ACC112 (cell line): ENCODE measurements around the gene APAF1.

Experiments used
- H2AFZ ChIP-seq: fragments of 200-600 bp; sonication (generic); one replicate; pipeline ENCODE4 v1.6.0; 2017; ENCODE audit warnings: antibody characterized with exemption, low read length; ENCODE audit not compliant: unreplicated experiment
- H3K27ac ChIP-seq: fragments of 200-600 bp; sonication (generic); 2 replicates; pipeline ENCODE4 v1.5.1; 2014; ENCODE audit warnings: low read depth, mild to moderate bottlenecking, antibody characterized with exemption, low read length, moderate library complexity
- H3K27me3 ChIP-seq: fragments of 200-600 bp; sonication (generic); 2 replicates; pipeline ENCODE4 v1.6.1; 2014; ENCODE audit warnings: mild to moderate bottlenecking, antibody characterized with exemption, low read length, moderate library complexity, mixed read lengths; ENCODE audit not compliant: insufficient read depth
- H3K36me3 ChIP-seq: fragments of 200-600 bp; sonication (generic); 2 replicates; pipeline ENCODE4 v1.6.1; 2016; ENCODE audit warnings: mild to moderate bottlenecking, antibody characterized with exemption, low read length, moderate library complexity, mixed read lengths; ENCODE audit not compliant: insufficient read depth
- H3K4me1 ChIP-seq: fragments of 200-600 bp; sonication (generic); one replicate; pipeline ENCODE4 v1.6.1; 2016; ENCODE audit warnings: low read length, mixed read lengths; ENCODE audit not compliant: insufficient read depth, unreplicated experiment, control insufficient read depth
- H3K4me3 ChIP-seq: fragments of 200-600 bp; sonication (generic); 2 replicates; pipeline ENCODE4 v1.5.1; 2014; ENCODE audit warnings: mild to moderate bottlenecking, low read depth, low read length
- H3K79me2 ChIP-seq: fragments of 200-600 bp; sonication (generic); one replicate; pipeline ENCODE4 v1.6.0; 2016; ENCODE audit warnings: low read length; ENCODE audit not compliant: control insufficient read depth, unreplicated experiment, insufficient read depth

Gene APAF1

DNA sequence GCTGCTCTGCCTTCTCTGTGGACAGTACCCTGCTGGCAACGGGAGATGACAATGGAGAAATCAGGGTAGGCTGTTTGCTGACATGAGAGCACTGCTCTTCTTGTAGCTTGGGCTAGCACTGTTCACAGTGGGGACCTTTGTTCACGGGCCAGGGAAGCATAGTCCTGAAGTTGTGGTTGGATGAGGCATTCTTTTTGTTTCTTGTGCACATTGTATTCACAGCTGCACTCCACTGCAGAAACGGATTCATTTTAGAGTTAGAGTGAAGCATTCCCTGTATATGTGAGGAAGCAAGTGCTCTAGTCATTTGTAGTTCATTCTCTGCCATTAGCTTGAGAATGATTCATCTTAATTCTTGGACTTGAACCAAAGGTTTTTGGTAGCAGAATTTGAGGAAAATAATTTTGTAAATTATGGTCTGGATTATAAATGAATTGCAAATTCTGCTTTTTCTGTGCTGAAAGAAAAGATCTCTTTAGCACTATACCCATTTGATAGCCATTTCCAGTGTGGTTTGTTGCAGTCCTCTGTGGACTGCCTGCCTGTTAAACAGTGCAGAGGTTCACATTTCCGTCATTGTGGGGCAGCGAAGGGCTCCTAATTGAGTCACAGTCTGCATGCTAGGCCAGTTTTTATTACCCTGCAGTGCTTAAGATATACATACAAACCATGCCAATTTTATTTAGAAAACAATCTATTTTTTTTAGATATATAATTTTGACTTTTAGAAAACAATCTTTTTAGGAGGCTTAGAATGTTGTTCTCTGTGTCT, 80.6 kb downstream of the APAF1 start:
- Histone ChIP-seq H2AFZ (no peak overlapping the region), H3K36me3 (peaks cover 19% of the 10 kb centered on the region; the same call in 1 of the 2 replicates), H3K4me3 (no peak overlapping the region), H3K27me3 (no peaks in the 10 kb centered on the region), H3K27ac (no peak overlapping the region), H3K79me2 (no peaks in the 10 kb centered on the region), H3K4me1 (no peaks in the 10 kb centered on the region)

GRCh38 chr12:98727196-98727595, 82.1 kb downstream of the APAF1 start:
- H3K79me2 ChIP-seq, result no peaks in the 10 kb centered on the region
- no peaks in the 10 kb centered on the region for H3K27me3 ChIP-seq
- H3K27ac ChIP-seq, result no peak overlapping the region
- H3K36me3 ChIP-seq, result peaks cover 20% of the 10 kb centered on the region
- no peak overlapping the region for H3K4me3 ChIP-seq
- no peaks in the 10 kb centered on the region for H3K4me1 ChIP-seq
- no peak overlapping the region for H2AFZ ChIP-seq

DNA sequence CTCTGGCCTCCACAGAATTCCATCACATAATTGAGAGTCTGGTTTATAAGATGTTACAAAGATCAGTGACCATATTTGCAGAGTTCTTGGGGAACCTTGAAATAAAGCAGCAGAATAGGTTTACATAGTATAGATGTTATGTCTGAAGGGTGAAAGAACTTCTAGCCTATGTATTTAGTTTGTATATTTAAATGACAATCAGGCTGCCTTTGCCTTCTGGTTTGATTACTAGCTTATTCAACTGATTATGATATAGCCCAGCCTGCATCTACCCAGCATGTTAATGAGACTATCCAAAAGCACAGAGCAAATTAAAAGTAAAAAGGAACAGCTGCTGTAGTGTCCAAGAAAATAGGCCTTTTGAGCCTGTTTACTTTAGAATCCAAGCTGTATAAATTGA, 85.3 kb downstream of the APAF1 start:
- H3K79me2 ChIP-seq, result no peaks in the 10 kb centered on the region
- no peak overlapping the region for H3K27ac ChIP-seq
- H2AFZ ChIP-seq, result no peak overlapping the region
- peaks cover 19% of the 10 kb centered on the region for H3K36me3 ChIP-seq
- no peaks in the 10 kb centered on the region for H3K4me1 ChIP-seq
- H3K27me3 ChIP-seq, result no peaks in the 10 kb centered on the region
- no peak overlapping the region for H3K4me3 ChIP-seq

DNA sequence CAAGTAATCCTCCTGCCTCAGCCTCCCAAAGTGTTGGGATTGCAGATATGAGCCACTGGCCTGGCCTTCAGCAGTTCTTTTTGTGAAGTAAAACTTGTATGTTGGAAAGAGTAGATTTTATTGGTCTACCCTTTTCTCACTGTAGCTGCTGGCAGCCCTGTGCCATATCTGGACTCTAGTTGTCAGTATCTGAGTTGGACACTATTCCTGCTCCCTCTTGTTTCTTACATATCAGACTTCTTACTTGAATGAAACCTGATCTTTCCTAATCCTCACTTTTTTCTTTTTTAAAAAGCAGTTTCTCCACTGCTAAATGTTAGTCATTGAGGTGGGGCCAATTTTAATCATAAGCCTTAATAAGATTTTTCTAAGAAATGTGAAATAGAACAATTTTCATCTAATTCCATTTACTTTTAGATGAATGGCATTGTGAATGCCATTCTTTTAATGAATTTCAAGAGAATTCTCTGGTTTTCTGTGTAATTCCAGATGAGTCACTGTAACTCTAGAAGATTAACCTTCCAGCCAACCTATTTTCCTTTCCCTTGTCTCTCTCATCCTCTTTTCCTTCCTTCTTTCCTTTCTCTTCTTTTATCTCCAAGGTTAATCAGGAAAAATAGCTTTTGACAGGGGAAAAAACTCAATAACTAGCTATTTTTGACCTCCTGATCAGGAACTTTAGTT, 88.7 kb downstream of the APAF1 start:
- Histone ChIP-seq H3K4me3 (no peak overlapping the region), H3K27me3 (no peaks in the 10 kb centered on the region), H2AFZ (no peak overlapping the region), H3K4me1 (no peaks in the 10 kb centered on the region), H3K36me3 (peaks cover 11% of the 10 kb centered on the region; the same call in 1 of the 2 replicates), H3K79me2 (no peaks in the 10 kb centered on the region), H3K27ac (no peak overlapping the region)

DNA sequence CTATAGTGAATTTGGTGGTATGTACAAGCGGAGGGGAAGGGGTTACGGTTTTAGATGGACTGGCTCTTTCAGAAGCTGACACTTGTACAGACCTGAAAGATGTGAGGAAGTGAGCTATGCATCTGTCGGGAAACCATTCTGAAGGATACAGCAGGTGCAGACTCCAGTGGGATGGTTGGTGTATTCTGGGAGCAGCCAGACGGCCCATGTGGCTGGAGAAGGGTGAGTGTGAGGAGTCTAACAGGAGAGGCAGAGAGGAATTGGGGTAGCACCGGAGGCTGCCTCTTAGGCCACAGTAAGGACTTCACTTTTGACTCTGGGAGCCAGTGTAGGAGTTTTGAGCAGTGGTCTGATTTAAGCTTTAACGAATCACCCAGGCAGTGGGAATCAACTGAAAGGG, 90.7 kb downstream of the APAF1 start:
- Histone ChIP-seq H3K79me2 (no peaks in the 10 kb centered on the region), H2AFZ (no peak overlapping the region), H3K27ac (no peak overlapping the region), H3K4me3 (no peak overlapping the region), H3K36me3 (peaks cover 3% of the 10 kb centered on the region; the same call in 1 of the 2 replicates), H3K27me3 (peaks cover 5% of the 10 kb centered on the region; the same call in 1 of the 2 replicates), H3K4me1 (no peaks in the 10 kb centered on the region)

- Histone ChIP-seq H3K4me3 (no peak overlapping the region), H2AFZ (no peak overlapping the region), H3K4me1 (no peaks in the 10 kb centered on the region), H3K36me3 (peaks cover 3% of the 10 kb centered on the region; the same call in 1 of the 2 replicates), H3K27me3 (peaks cover 9% of the 10 kb centered on the region), H3K27ac (no peak overlapping the region), H3K79me2 (no peaks in the 10 kb centered on the region)
Observed at GRCh38 chr12:98736352-98737321, 91.5 kb downstream of the APAF1 start.

DNA sequence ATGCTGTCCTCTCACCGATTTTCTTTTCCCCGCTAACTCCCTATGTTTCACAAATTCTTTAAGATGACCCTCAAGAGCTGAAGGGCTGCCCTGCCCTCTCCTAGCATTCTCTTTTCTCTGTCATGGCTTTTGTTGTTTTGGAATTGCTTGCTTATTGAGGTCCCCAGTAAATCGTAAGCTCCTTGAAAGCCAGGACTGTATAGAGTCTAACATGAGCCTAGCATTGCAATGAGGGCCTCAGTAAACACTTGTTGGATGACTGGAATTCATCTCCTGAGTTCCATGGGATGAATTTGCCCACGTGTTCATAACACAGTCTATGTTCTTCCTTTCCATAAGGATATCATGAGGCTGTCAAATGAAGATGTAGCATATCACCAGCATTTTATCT, 92.2 kb downstream of the APAF1 start:
- H3K79me2 ChIP-seq, result no peaks in the 10 kb centered on the region
- H3K4me1 ChIP-seq, result no peaks in the 10 kb centered on the region
- H3K27me3 ChIP-seq, result peaks cover 11% of the 10 kb centered on the region
- H3K36me3 ChIP-seq, result no peaks in the 10 kb centered on the region; the same call in 1 of the 2 replicates
- H2AFZ ChIP-seq, result no peak overlapping the region
- no peak overlapping the region for H3K4me3 ChIP-seq
- H3K27ac ChIP-seq, result no peak overlapping the region

- no peak overlapping the region for H3K4me3 ChIP-seq
- H2AFZ ChIP-seq, result no peak overlapping the region
- H3K36me3 ChIP-seq, result no peaks in the 10 kb centered on the region
- peaks cover 11% of the 10 kb centered on the region for H3K27me3 ChIP-seq
- no peaks in the 10 kb centered on the region for H3K79me2 ChIP-seq
- H3K4me1 ChIP-seq, result no peaks in the 10 kb centered on the region
- no peak overlapping the region for H3K27ac ChIP-seq
Observed at GRCh38 chr12:98738002-98738401, 92.9 kb downstream of the APAF1 start.

GRCh38 chr12:98738539-98738938, 93.4 kb downstream of the APAF1 start:
- Histone ChIP-seq H3K27me3 (peaks cover 11% of the 10 kb centered on the region), H3K27ac (no peak overlapping the region), H3K4me1 (no peaks in the 10 kb centered on the region), H3K4me3 (no peak overlapping the region), H3K79me2 (no peaks in the 10 kb centered on the region), H3K36me3 (no peaks in the 10 kb centered on the region), H2AFZ (no peak overlapping the region)

DNA sequence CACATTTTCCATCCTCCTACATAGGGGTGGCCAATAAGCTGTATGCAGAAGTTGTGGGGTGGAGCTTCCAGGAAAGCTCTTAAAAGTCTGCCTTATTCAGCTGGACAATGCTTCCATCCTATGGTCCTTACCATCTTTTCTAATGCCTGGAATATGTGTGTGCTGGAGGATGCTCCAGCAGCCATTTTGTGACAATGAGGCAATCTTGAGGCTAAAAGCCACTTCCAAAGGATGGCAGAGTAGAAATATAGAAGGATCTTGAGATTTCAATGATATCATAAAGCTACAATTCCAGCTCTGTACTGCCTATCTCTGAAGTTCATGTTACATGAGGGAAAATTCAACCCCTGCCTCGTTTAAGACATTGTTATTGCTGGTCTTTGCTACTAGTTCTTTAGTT, 95.7 kb downstream of the APAF1 start:
- peaks cover 12% of the 10 kb centered on the region for H3K27me3 ChIP-seq
- no peaks in the 10 kb centered on the region for H3K36me3 ChIP-seq
- no peak overlapping the region for H3K4me3 ChIP-seq
- no peak overlapping the region for H2AFZ ChIP-seq
- no peak overlapping the region for H3K27ac ChIP-seq
- peaks cover 6% of the 10 kb centered on the region for H3K4me1 ChIP-seq
- no peaks in the 10 kb centered on the region for H3K79me2 ChIP-seq
